HG03280 (cell line): Measurements from ENCODE around the gene SAT1.
A peak's percentile ranks its signal among the peaks of the same experiment; 100 is the strongest.
"Not testable (repeated sequence)": the region's sequence is repeated elsewhere in the genome, so short reads cannot be mapped to it uniquely, and the experiment has no call there.

Experiments
- ATAC-seq: cut with Tn5 transposase; IDR thresholded peaks from one replicate; pipeline ENCODE4 v1.9.1; 2021; ENCODE audit warnings: mild to moderate bottlenecking, moderate library complexity; ENCODE audit not compliant: unreplicated experiment

Gene SAT1

GRCh38 chrX:23782863-23783588 lies at the start of gene SAT1:
Gene SAT1 (plus strand): TSS chrX:23783173. CDS start chrX:23783352, 179 bp downstream.
- peak; percentile 92 for ATAC-seq

DNA sequence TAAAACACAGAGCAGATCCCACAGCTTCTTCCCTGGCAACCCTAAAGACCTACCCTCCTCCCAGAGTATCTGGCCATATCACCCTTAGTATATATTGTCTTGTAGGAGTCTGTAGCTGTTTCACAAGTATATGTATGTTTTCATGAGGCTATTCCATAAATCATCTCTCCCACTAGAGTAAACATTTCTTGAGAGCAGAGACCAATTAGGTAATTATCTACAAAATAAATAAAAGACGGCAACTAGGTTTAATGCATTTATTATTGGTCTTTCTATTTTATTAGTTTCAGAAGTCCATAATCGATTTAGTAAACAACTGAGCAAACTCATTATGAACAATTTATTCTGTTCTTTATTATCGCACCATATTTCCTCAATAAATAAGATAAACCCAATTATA lies 46.9 kb upstream of the SAT1 start:
- ATAC-seq, result no peak

DNA sequence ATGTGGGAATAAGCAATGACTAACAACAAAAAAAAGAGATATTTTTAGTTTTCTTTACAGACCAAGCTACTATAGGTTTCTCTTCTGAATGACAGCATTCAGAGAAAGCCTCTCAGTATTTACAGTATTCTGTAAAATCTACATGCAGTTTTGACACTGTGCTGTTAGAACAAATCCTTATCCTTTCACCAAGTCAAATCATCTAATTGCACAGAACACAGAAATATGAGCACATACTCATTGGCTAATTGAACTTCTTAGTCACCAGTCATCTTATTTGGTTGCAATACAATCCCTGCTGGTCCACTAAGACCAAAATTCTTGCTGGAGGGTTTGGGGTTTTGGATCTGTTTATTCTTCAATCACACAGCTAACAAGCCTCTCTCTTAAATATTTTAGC lies 45.6 kb upstream of the SAT1 start:
- ATAC-seq, result no peak

GRCh38 chrX:23742174-23742696 lies 40.7 kb upstream of the SAT1 start:
- no peak for ATAC-seq

- ATAC-seq, result peak; percentile 94
These were observed 40.0 kb upstream of the SAT1 start, which contains the start of gene ACOT9 for GRCh38 chrX:23742697-23743622. Gene ACOT9 (minus strand): TSS chrX:23743276. CDS start chrX:23743144, 132 bp downstream.

DNA sequence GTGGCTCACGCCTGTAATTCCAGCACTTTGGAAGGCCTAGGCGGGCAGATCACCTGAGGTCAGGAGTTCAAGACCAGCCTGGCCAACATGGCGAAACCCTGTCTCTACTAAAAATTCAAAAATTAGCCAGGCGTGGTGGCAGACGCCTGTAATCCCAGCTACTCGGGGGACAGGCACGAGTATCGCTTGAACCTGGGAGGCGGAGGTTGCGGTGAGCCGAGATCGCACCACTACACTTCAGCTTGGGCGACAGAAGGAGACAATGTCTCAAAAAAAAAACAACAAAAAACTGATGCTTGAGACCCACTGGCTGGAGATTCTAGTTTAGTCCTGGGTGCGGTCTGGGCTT lies 39.4 kb upstream of the SAT1 start:
- ATAC-seq, result not testable (repeated sequence)

DNA sequence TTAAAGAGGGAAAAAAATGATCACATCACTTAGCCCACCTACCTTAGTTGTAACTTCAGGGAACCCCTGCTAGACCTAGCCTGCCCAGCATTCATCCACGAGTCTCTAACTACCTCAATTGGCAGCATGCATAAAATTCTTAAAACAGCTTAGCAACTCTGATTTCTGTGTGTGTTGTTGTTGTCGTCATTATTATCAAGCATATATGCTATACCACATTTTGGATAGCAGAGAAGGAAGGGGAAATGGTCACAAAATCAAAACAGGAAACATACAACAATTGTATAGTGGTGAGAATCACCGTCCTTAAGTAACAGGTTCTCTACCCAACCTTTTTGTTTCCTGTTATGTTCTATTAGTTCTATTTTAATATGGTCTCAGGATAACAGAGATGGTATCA lies 37.2 kb upstream of the SAT1 start:
- no peak for ATAC-seq

DNA sequence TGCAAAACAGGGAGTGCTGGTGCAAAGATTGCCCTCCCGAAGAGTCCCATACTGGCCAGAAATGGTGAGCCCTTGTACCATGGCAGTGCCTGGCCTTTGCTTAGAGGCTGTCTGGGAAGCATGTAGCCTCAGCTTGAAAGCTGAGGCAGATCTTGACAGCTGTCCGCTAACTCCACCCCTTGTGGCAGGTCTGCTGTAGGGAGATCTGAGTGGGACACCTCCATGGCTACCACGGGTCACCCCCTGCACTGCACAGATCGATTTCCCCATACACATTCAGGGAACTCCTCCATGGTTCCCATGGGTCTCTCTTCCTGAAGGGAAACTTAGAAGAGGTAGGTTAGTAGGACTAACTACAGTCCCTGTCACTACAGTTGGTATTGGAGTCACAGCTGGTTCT lies 33.8 kb upstream of the SAT1 start:
- no peak for ATAC-seq

DNA sequence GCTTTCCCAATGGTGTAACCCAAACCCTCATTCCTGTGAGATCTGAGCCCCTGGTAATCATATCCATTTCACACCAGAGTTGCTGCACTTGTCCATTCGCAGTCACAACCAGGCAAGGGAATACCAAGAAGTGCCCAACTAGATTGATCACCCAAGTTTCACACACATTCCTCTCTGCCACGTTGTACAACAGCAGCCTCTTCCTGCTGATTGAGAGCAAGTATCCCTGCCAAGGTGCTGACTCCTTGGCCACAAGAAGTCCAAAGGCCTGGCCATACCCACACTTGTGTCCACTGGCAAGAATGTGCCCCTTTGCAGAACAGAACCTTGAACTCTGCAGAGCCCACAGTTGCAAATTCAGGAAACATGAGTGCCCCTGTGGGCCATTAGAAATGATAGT lies 33.4 kb upstream of the SAT1 start:
- no peak for ATAC-seq

GRCh38 chrX:23752740-23753415 lies 30.1 kb upstream of the SAT1 start:
- ATAC-seq, result no peak

DNA sequence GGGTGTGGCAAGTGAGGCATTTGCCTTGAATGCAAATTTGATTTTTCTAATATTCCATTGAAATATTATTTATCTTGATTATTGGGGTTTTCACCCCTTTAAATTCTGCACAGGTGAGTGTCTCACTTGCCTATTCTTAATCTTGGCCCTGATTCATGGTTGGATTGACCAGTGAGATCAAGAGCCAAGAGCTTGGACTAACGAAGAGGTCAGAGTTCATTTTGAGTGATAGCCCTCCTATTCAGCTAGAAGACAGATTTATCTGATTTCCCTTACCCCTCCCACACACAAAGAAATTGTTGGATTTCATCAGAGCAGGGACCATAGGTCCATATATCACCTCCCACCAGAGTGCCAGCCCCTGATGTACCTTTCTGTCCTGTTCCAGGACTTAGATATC lies 28.3 kb upstream of the SAT1 start:
- ATAC-seq, result no peak

GRCh38 chrX:23756165-23756564 lies 26.8 kb upstream of the SAT1 start:
- peak; percentile 68 for ATAC-seq

DNA sequence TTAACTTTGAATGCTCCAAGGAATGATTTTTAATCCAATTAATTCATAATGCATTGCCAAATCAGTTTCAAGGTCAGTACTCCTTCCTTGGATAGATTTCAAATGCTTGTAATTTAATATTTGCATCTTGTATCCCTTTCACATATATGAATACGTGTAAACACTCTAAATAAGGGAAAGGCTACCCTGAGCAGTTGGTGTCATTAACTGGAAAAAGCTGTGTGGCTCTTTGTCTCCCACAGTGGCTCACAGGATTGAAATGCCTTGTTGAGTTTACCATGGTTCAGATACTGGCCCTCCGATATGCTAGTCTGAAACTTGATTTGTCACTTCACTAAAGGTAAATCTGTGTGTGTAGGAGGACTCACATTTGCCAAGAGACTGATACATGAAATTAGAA lies 23.2 kb upstream of the SAT1 start:
- ATAC-seq, result no peak

DNA sequence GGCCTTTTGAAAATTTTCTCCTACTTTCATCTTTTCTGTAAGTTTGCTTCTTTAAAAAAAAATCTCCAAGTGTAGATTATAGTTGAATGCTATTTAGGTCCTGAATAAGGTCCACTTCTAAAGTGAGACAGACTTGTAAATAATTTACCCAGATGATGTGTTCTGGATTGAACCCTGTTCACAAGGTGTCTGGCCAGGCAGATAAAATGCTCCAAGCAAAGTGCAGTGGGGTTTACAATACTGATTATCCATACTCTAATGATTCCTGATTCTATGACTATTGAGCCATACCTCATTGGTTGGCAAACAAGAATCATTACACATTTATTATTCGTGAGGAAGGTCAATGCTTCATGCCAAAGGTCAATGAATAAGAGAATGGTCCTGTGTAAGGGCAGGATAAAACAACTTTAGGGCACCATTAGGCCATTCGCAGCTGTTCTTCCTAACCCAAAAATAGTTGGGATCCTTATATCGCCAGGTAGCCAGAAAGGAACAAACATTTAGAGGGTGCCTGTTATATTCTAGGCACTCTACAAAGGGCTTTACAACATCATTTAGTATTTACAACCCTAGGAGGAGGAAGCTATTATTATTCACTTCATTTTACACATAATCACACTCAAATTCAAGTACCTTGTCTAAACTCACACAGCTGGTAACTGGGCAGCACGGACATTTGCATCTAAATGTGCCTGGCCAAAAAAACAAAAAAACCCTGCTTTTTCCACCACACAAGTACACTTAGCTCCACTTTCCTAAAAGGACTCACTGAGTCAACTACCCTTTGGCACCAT lies 18.6 kb upstream of the SAT1 start:
- ATAC-seq, result no peak

- no peak for ATAC-seq
These were observed 17.5 kb upstream of the SAT1 start for GRCh38 chrX:23765449-23765848.

- ATAC-seq, result no peak
These were observed 17.1 kb upstream of the SAT1 start for GRCh38 chrX:23765868-23766267.

- no peak for ATAC-seq
These were observed 16.1 kb upstream of the SAT1 start for GRCh38 chrX:23766650-23767551.

- no peak for ATAC-seq
These were observed 12.8 kb upstream of the SAT1 start for GRCh38 chrX:23770142-23770541.

DNA sequence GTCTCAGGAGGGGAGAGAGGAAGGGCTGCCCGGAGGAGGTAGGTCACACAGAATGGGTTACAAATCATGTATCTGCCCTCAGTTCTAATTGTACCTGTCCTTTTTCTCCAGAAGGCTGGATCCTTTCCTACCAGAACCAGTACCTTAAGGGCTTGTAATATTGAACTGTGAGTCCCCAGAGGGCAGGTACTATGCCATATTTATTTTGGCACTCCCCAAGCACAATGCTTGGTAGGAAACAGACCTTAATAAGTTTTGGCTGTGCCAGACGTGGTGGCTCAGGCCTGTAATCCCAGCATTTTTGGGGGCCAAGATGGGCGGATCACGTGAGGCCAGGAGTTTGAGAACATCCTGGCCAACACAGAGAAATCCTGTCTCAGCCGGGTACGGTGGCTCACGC lies 11.9 kb upstream of the SAT1 start:
- ATAC-seq, result not testable (repeated sequence)
